Endodermal cell (in vitro differentiated cells): ENCODE results near the gene DMPK. TPM values are rescaled to one million over a fixed set of nuclear protein-coding genes. Genes with fewer than 3 reads are reported as not detected.

Experiments used
- DNase-seq: peaks from one replicate; pipeline ENCODE4 v3.0.0-alpha.2; 2017
- H3K27ac ChIP-seq: 2 replicates; pipeline ENCODE4 v1.5.1; 2013; ENCODE audit warnings: mild to moderate bottlenecking, low read depth, low read length, moderate library complexity
- H3K27me3 ChIP-seq: 2 replicates; pipeline ENCODE4 v1.6.1; 2013; ENCODE audit warnings: mild to moderate bottlenecking, low read length, moderate library complexity; ENCODE audit not compliant: insufficient read depth, control insufficient read depth, poor library complexity, severe bottlenecking
- H3K36me3 ChIP-seq: 2 replicates; pipeline ENCODE4 v1.7.0; 2013; ENCODE audit warnings: mild to moderate bottlenecking, low read length, moderate library complexity; ENCODE audit not compliant: control insufficient read depth, insufficient read depth
- H3K4me1 ChIP-seq: one replicate; pipeline ENCODE4 v1.7.0; 2013; ENCODE audit warnings: low read length; ENCODE audit not compliant: control insufficient read depth, insufficient read depth
- H3K4me3 ChIP-seq: 2 replicates; pipeline ENCODE4 v1.5.1; 2013; ENCODE audit warnings: mild to moderate bottlenecking, low read length, moderate library complexity
- H3K9ac ChIP-seq: 2 replicates; pipeline ENCODE4 v1.6.1; 2013; ENCODE audit warnings: mild to moderate bottlenecking, low read length, moderate library complexity; ENCODE audit not compliant: poor library complexity, severe bottlenecking; ENCODE audit errors: extremely low read depth
- H3K9me3 ChIP-seq: 2 replicates; pipeline ENCODE4 v1.6.1; 2013; ENCODE audit warnings: mild to moderate bottlenecking, low read length, moderate library complexity; ENCODE audit not compliant: control insufficient read depth
- H3K27ac Mint-ChIP-seq: 2 replicates; pipeline ENCODE4 v1.8.0; 2020; ENCODE audit warnings: mixed read lengths
- H3K27me3 Mint-ChIP-seq: 2 replicates; pipeline ENCODE4 v1.8.0; 2021; ENCODE audit warnings: mild to moderate bottlenecking, mixed read lengths; ENCODE audit not compliant: insufficient read depth
- H3K36me3 Mint-ChIP-seq: 2 replicates; pipeline ENCODE4 v1.8.0; 2020; ENCODE audit warnings: low read depth, mixed read lengths
- H3K4me1 Mint-ChIP-seq: 2 replicates; pipeline ENCODE4 v1.8.0; 2020; ENCODE audit warnings: mixed read lengths
- H3K4me3 Mint-ChIP-seq: 2 replicates; pipeline ENCODE4 v1.8.0; 2020; ENCODE audit warnings: mild to moderate bottlenecking, moderate library complexity, mixed read lengths
- H3K9me3 Mint-ChIP-seq: 2 replicates; pipeline ENCODE4 v1.8.0; 2020; ENCODE audit warnings: mild to moderate bottlenecking, mixed read lengths
- CTCF ChIP-seq: fragments of 200-600 bp; sonication (generic); conservative IDR thresholded peaks from 2 replicates; pipeline ENCODE4 v1.5.0; 2021; ENCODE audit warnings: antibody characterized with exemption, mild to moderate bottlenecking
- WGBS, 2 experiments: methylation state at CpG; one replicate each; pipeline versions ENCODE4 v1.1.5 to v1.1.7; 2013; ENCODE audit warnings: missing lambda C conversion rate in 2 of 2, mixed read lengths in 1 of 2; ENCODE audit not compliant: insufficient coverage in 1 of 2, insufficient read length in 1 of 2; 5-methylcytosine and 5-hydroxymethylcytosine counted together
- total RNA-seq, 2 donors: library from RNA; stranded (reverse); fragmentation: NEBNext Ultra II Directional in 1 of 2; extraction: Animal tissue kit (Norgen Biotek cat#: 25700) in 1 of 2; gene quantifications; 2 replicates in 1 of 2; 3 replicates in 1 of 2; pipeline ENCODE4 v1.2.1, GENCODE V29; 2021

The DMPK gene
- total RNA-seq, 2 donors from 2014 or later: 58.8 to 75.9 TPM

DNA sequence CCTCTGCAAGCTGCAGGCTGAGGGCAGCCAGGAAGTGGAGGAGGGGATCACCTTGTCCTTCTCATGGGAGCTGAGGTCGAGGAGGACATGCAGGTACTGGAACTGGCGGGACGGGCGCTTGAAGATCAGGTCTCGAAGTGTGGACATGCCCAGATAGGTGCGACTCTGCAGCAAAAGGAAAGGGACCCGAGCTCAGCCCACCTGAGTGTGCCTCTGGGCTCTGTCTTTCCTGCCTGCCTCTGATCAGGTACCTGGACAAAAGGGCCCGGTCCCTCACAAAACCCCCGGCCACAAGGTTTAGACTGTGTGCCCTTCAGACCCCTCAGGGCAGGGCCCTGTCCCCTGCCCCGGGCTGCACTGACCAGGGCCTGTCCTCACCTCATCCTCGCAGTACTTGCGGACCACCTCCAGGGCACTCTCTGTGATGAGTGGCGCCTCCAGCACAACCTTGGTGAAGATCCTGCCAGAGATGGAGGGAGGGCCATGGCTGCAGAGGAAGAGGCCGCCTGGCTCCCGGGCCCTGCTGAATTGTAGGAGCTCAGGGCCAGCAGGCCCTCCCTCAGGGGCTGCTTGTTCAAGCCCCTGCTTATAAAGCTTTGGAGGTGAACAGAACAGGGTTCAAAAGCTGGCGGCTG lies 45.3 kb upstream of the DMPK start:
- Mint-ChIP-seq H3K27me3 (no peaks in the 10 kb centered on the region), H3K27ac (no peak overlapping the region), H3K4me1 (no peaks in the 10 kb centered on the region), H3K36me3 (peaks cover 86% of the 10 kb centered on the region), H3K9me3 (no peaks in the 10 kb centered on the region), H3K4me3 (no peak overlapping the region)
- Histone ChIP-seq H3K27ac (no peak overlapping the region), H3K36me3 (peaks cover 89% of the 10 kb centered on the region), H3K9ac (no peak overlapping the region), H3K4me1 (no peaks in the 10 kb centered on the region), H3K4me3 (no peak overlapping the region), H3K27me3 (no peaks in the 10 kb centered on the region), H3K9me3 (no peaks in the 10 kb centered on the region)
- DNase-seq: peak; percentile 59
- peak; percentile 32 for TF ChIP-seq CTCF
- WGBS, 2 experiments: 95 to 99% methylated on average over 11 to 16 of the region's 16 CpGs

- Histone ChIP-seq H3K27me3 (no peaks in the 10 kb centered on the region), H3K9me3 (no peaks in the 10 kb centered on the region), H3K27ac (no peak overlapping the region), H3K36me3 (peaks cover 86% of the 10 kb centered on the region), H3K4me3 (no peak overlapping the region), H3K9ac (no peak overlapping the region), H3K4me1 (no peaks in the 10 kb centered on the region)
- Mint-ChIP-seq H3K4me3 (no peak overlapping the region), H3K9me3 (no peaks in the 10 kb centered on the region), H3K27ac (peak overlapping the region; percentile 13), H3K36me3 (peaks cover 84% of the 10 kb centered on the region), H3K27me3 (no peaks in the 10 kb centered on the region), H3K4me1 (no peaks in the 10 kb centered on the region)
- TF ChIP-seq CTCF: no peak
- 92 to 100% methylated on average over 7 to 11 of the region's 11 CpGs for WGBS, 2 experiments
- DNase-seq: no peak
These were observed 44.6 kb upstream of the DMPK start for GRCh38 chr19:45826934-45827333.

- no peak for TF ChIP-seq CTCF
- H3K9me3 Mint-ChIP-seq: no peaks in the 10 kb centered on the region
- peak overlapping the region; percentile 13 for H3K27ac Mint-ChIP-seq
- H3K4me3 ChIP-seq: no peak overlapping the region
- H3K27me3 ChIP-seq: no peaks in the 10 kb centered on the region
- peaks cover 84% of the 10 kb centered on the region for H3K36me3 Mint-ChIP-seq
- H3K4me3 Mint-ChIP-seq: no peak overlapping the region
- H3K9ac ChIP-seq: no peak overlapping the region
- 86 to 88% methylated on average over 13 to 22 of the region's 22 CpGs for WGBS, 2 experiments
- no peak for DNase-seq
- H3K27me3 Mint-ChIP-seq: no peaks in the 10 kb centered on the region
- H3K4me1 ChIP-seq: no peaks in the 10 kb centered on the region
- peaks cover 84% of the 10 kb centered on the region for H3K36me3 ChIP-seq
- H3K9me3 ChIP-seq: no peaks in the 10 kb centered on the region
- H3K4me1 Mint-ChIP-seq: no peaks in the 10 kb centered on the region
- H3K27ac ChIP-seq: no peak overlapping the region
These were observed 43.9 kb upstream of the DMPK start for GRCh38 chr19:45825917-45826893.
